Endothelial cell of umbilical vein (primary cell): Measurements from ENCODE around the gene FAM117B. TPM values are rescaled to one million over a fixed set of nuclear protein-coding genes. Genes with fewer than 3 reads are reported as not detected.

ENCODE experiments used
- BruUV-seq: library from RNA; stranded (reverse); fragments of 400-500 nt; replicated peaks from 2 replicates; lab custom pipeline; 2021; lab: Mats Ljungman, UMichigan
- CTCF ChIA-PET: fragments of 300-600, 350-600 bp; sonication (Branson Sonifier 250); formaldehyde crosslinking; loops from one replicate; lab custom pipeline; 2021; ENCODE audit warnings: antibody characterized with exemption, inconsistent platforms; lab: Charles Lee
- POLR2A ChIA-PET: fragments of 300-600, 350-600 bp; sonication (Branson Sonifier 250); formaldehyde crosslinking; loops from one replicate; lab custom pipeline; 2021; ENCODE audit warnings: antibody characterized with exemption, inconsistent platforms; lab: Charles Lee
- DNase-seq: peaks from one replicate; pipeline ENCODE4 v3.0.0-alpha.2; 2011; ENCODE audit warnings: low read depth, low spot score
- FAIRE-seq: peaks from 2 replicates; lab custom pipeline; 2011; peaks lifted over from hg19 to GRCh38; lab: Jason Lieb, UNC
- H2AFZ ChIP-seq: 2 replicates; pipeline ENCODE4 v1.6.0; 2012; ENCODE audit warnings: low read depth, low read length, control low read depth, inconsistent platforms
- H3K27ac ChIP-seq: 2 replicates; pipeline ENCODE4 v1.5.1; 2011; ENCODE audit warnings: low read depth, mild to moderate bottlenecking, control low read depth, low read length, moderate library complexity; ENCODE audit not compliant: insufficient read depth
- H3K27me3 ChIP-seq, 2 experiments: 2 replicates each; pipeline versions ENCODE4 v1.6.0 to v1.6.1; 2011; ENCODE audit warnings: low read length in 2 of 2, mixed read lengths in 1 of 2; ENCODE audit not compliant: control insufficient read depth in 2 of 2, insufficient read depth in 2 of 2
- H3K36me3 ChIP-seq, 2 experiments: 2 replicates in 1 of 2; 3 replicates in 1 of 2; pipeline ENCODE4 v1.5.1; 2011; ENCODE audit warnings: low read length in 2 of 2, mild to moderate bottlenecking in 1 of 2, moderate library complexity in 1 of 2; ENCODE audit not compliant: control insufficient read depth in 2 of 2, insufficient read depth in 2 of 2; ENCODE audit errors: extremely low read depth in 1 of 2
- H3K4me1 ChIP-seq: 3 replicates; pipeline ENCODE4 v1.5.1; 2011; ENCODE audit warnings: mild to moderate bottlenecking, low read length; ENCODE audit not compliant: control insufficient read depth, insufficient read depth; ENCODE audit errors: extremely low read depth
- H3K4me2 ChIP-seq: 2 replicates; pipeline ENCODE4 v1.6.1; 2011; ENCODE audit warnings: low read length, control low read depth, mixed read lengths; ENCODE audit not compliant: insufficient read depth
- H3K4me3 ChIP-seq, 3 experiments: fragments of 200-600 bp in 1 of 3; sonication (generic), shearing (Covaris generic) in 1 of 3; replicated peaks in 1 of 3; 2 replicates each; pipeline ENCODE4 v1.5.1; 2011 to 2016; ENCODE audit warnings: control low read depth in 3 of 3, low read length in 3 of 3, mild to moderate bottlenecking in 2 of 3, inconsistent platforms in 1 of 3, low read depth in 1 of 3, moderate library complexity in 1 of 3; ENCODE audit not compliant: insufficient read depth in 1 of 3
- H3K79me2 ChIP-seq: 2 replicates; pipeline ENCODE4 v1.6.0; 2012; ENCODE audit warnings: low read length, inconsistent platforms; ENCODE audit not compliant: control insufficient read depth, insufficient read depth
- H3K9ac ChIP-seq: replicated peaks from 2 replicates; pipeline ENCODE3; 2011; ENCODE audit warnings: low read length, control low read depth; ENCODE audit not compliant: insufficient read depth; ENCODE audit errors: extremely low read depth
- H3K9me1 ChIP-seq: replicated peaks from 3 replicates; pipeline ENCODE4 v1.6.0; 2011; ENCODE audit warnings: mild to moderate bottlenecking, low read length; ENCODE audit not compliant: control insufficient read depth, insufficient read depth; ENCODE audit errors: extremely low read depth
- H3K9me3 ChIP-seq: replicated peaks from 2 replicates; pipeline ENCODE4 v1.5.1; 2012; ENCODE audit warnings: low read length, inconsistent platforms; ENCODE audit not compliant: control insufficient read depth, insufficient read depth
- H4K20me1 ChIP-seq: replicated peaks from 2 replicates; pipeline ENCODE3; 2011; ENCODE audit warnings: mild to moderate bottlenecking, low read length; ENCODE audit not compliant: control insufficient read depth, insufficient read depth; ENCODE audit errors: extremely low read depth
- EZH2 ChIP-seq: IDR thresholded peaks from 2 replicates; pipeline ENCODE4 v1.6.1; 2012; ENCODE audit warnings: borderline replicate concordance, low read depth, mild to moderate bottlenecking, moderate library complexity, low read length, inconsistent platforms; ENCODE audit not compliant: severe bottlenecking
- FOS ChIP-seq: IDR thresholded peaks from 2 replicates; pipeline ENCODE4 v1.6.1; 2011; ENCODE audit warnings: mild to moderate bottlenecking, low read length, moderate library complexity, borderline replicate concordance; ENCODE audit not compliant: insufficient read depth
- GATA2 ChIP-seq: IDR thresholded peaks from 2 replicates; pipeline ENCODE4 v1.7.0; 2011; ENCODE audit warnings: low read depth, mild to moderate bottlenecking, moderate library complexity, mixed read lengths, low read length; ENCODE audit not compliant: insufficient read length, insufficient read depth
- JUN ChIP-seq: IDR thresholded peaks from 2 replicates; pipeline ENCODE4 v1.6.1; 2011; ENCODE audit warnings: borderline replicate concordance, low read depth; ENCODE audit not compliant: insufficient read length, insufficient read depth
- MYC ChIP-seq: IDR thresholded peaks from one replicate; pipeline ENCODE4 v1.6.1; 2011; ENCODE audit warnings: mild to moderate bottlenecking, low read depth, low read length
- POLR2A ChIP-seq: IDR thresholded peaks from 2 replicates; pipeline ENCODE4 v1.6.1; 2012; ENCODE audit warnings: low read depth, mild to moderate bottlenecking, control low read depth, low read length
- POLR2AphosphoS5 ChIP-seq: IDR thresholded peaks from 2 replicates; pipeline ENCODE4 v1.6.1; 2012; ENCODE audit warnings: low read depth, mild to moderate bottlenecking, control low read depth, low read length, moderate library complexity; ENCODE audit not compliant: insufficient read depth
- dilution Hi-C: fragments of 300-500 bp; cut with MboI; formaldehyde crosslinking; loops from one replicate; pipeline ENCODE4 v1.15.0; 2019; ENCODE audit warnings: low sequenced_read_pairs; ENCODE audit not compliant: extremely low pct_ligation_motif_present
- intact Hi-C: fragments of 100-400 bp; cut with micrococcal nuclease; formaldehyde crosslinking; loops from one replicate; pipeline ENCODE4 v1.10.0; 2022
- polyA plus RNA-seq, 4 experiments: library from polyadenylated mRNA; depleted of rRNA in 3 of 4; stranded (reverse) in 3 of 4; unstranded in 1 of 4; fragments of >200 nt; gene quantifications; 2 replicates each; pipeline versions ENCODE4 v1.2.1 to v1.2.3, GENCODE V29; 2011 to 2012; ENCODE audit warnings: missing spikeins in 1 of 4
- total RNA-seq: library from RNA; stranded (reverse); gene quantifications from 2 replicates; pipeline ENCODE4 v1.2.3, GENCODE V29; 2021
- TF ChIP-seq, protein P1 (sequence below), 2 donors: IDR thresholded peaks; 1 replicate in 1 of 2; 2 replicates in 1 of 2; pipeline ENCODE4 v1.5.1; 2011; ENCODE audit warnings: low read length in 2 of 2, mild to moderate bottlenecking in 2 of 2, moderate library complexity in 2 of 2, control low read depth in 1 of 2, inconsistent platforms in 1 of 2, low read depth in 1 of 2; ENCODE audit not compliant: insufficient read depth in 1 of 2; ENCODE audit errors: extremely low read depth in 1 of 2
- TF ChIP-seq, protein P2 (sequence below): IDR thresholded peaks from 2 replicates; pipeline ENCODE4 v1.6.1; 2011; ENCODE audit not compliant: insufficient read depth, insufficient read length

Gene FAM117B
- total and polyA plus RNA-seq, 2 donors (not counting 3 experiments of a cell fraction or from before 2014, with no cell fraction given), result 1.3 to 7.0 TPM

DNA sequence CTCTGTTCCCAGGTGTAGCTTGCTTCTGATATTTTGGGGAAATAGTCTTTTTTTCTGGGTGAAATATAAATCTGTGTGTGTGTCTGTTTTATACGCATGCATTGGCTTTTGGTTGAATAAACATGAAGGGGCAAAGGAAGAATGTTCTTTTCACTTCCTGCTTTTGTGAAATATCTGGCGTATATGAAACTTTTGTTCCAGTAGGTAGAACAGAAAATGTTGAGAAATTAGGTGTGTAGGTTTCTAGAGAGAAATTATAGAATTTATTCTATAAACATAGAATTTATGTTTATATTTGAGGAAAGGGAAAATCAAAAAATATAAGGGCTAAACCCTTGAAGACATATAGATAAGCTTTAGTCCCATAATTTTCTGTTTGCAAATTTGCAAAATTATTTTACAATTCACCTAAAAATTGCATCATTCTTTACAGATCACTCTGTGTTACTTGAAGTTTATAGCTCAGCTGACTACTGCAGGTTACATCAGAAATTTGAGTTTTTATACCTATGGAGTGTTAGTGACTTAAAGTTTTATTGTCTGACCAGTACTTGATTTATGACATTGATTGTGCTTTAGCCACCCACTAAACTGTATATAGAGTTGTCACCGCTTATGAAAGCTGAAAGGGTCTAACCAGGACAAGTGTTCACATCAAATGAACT, 116.1 kb downstream of the FAM117B start:
- no peaks in the 10 kb centered on the region for H3K79me2 ChIP-seq
- POLR2A ChIA-PET, result no interaction called here

More for the DNA sequence above, 116.1 kb downstream of the FAM117B start:
- TF ChIP-seq POLR2AphosphoS5, result no peak
- TF ChIP-seq, protein P1, sequence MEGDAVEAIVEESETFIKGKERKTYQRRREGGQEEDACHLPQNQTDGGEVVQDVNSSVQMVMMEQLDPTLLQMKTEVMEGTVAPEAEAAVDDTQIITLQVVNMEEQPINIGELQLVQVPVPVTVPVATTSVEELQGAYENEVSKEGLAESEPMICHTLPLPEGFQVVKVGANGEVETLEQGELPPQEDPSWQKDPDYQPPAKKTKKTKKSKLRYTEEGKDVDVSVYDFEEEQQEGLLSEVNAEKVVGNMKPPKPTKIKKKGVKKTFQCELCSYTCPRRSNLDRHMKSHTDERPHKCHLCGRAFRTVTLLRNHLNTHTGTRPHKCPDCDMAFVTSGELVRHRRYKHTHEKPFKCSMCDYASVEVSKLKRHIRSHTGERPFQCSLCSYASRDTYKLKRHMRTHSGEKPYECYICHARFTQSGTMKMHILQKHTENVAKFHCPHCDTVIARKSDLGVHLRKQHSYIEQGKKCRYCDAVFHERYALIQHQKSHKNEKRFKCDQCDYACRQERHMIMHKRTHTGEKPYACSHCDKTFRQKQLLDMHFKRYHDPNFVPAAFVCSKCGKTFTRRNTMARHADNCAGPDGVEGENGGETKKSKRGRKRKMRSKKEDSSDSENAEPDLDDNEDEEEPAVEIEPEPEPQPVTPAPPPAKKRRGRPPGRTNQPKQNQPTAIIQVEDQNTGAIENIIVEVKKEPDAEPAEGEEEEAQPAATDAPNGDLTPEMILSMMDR (IDR thresholded peaks at IDR 0.05; ENCODE audit: extremely low read depth in 1 of 2, insufficient read depth in 1 of 2, low read depth in 1 of 2, low read length in 2 of 2), result no peak
- no peak for TF ChIP-seq MYC
- no peak for TF ChIP-seq FOS
- no peak for TF ChIP-seq JUN
- no peak for TF ChIP-seq EZH2
- TF ChIP-seq, protein P2, sequence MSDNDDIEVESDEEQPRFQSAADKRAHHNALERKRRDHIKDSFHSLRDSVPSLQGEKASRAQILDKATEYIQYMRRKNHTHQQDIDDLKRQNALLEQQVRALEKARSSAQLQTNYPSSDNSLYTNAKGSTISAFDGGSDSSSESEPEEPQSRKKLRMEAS, result no peak
- no peak for TF ChIP-seq GATA2
- TF ChIP-seq POLR2A, result no peak
- Histone ChIP-seq H3K9ac (no peak overlapping the region), H2AFZ (no peak overlapping the region), H3K4me1 (peaks cover 2% of the 10 kb centered on the region), H3K27me3 (no peaks in the 10 kb centered on the region), H3K4me2 (no peak overlapping the region), H3K27ac (no peak overlapping the region), H3K9me1 (no peaks in the 10 kb centered on the region), H4K20me1 (no peaks in the 10 kb centered on the region), H3K4me3 (no peak overlapping the region), H3K36me3 (no peaks in the 10 kb centered on the region), H3K9me3 (no peaks in the 10 kb centered on the region)
- DNase-seq (peak; percentile 24), FAIRE-seq (peak; percentile 64)
- intact Hi-C loops, result no loop called here
- dilution Hi-C loops, result no loop called here
- CTCF ChIA-PET, result no interaction called here
- BruUV-seq, result no TSS peak
